ENCODE measurements around the gene FBXW2.

Gene FBXW2

DNA sequence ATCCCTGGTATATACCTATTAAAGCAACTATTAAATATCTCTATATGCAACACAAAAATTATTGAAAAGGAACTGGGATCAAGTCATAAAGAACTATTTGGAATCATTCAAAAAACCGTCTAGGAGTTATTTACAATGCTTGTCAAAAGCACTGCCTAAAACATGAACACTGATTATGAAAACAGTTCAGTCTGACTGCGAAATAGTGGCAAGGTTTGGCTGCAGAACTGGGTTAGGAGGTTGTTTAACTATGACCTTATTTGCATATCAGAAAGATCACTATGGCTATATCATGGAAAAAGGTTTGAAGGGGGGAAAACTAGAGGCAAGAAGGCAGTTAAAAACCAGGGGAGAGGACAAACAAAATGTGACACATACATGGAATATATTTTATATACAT is 12.0 kb downstream of the FBXW2 start:
- Histone ChIP-seq H3K36me3 (ENCODE audit: control insufficient read depth in 5 of 5, insufficient read depth in 5 of 5, low read length in 5 of 5) (peaks cover 20 to 31% (median 26%) of the 10 kb centered on the region in 5 donors), H3K4me3 (ENCODE audit: low read depth in 1 of 5, low read length in 5 of 5) (no peak overlapping the region), H3K27me3 (ENCODE audit: control insufficient read depth in 5 of 5, insufficient read depth in 4 of 5, low read length in 5 of 5) (no peaks in the 10 kb centered on the region), H3K9me3 (ENCODE audit: control insufficient read depth in 5 of 5, low read length in 5 of 5) (no peaks in the 10 kb centered on the region), H3K27ac (ENCODE audit: low read depth, low read length) (no peak overlapping the region), H3K4me1 (ENCODE audit: control insufficient read depth in 5 of 5, insufficient read depth in 5 of 5, low read length in 5 of 5) (peaks cover 0 to 22% (median 5%) of the 10 kb centered on the region in 5 donors), H3K9ac (ENCODE audit: low read length in 5 of 5) (no peak overlapping the region)

DNA sequence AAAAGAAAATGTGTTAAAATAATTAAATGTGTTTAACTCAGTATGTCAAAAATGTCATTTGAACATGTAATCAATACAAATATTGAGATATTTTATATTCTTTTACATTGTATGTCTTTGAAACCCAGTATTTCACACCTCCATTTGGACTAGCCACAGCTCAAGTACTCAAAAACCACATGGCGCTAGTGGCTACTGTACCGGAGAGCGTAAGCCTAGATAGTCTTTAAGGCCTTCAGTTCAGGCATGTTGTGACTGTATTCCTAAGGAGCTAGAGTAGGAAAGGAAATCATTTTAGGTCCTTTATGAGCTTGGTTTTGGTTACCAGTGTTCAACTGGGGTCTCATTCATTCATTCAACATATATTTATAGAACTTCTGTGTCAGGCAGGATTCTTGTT is 12.8 kb downstream of the FBXW2 start:
- H3K9me3 ChIP-seq (ENCODE audit: control insufficient read depth in 5 of 5, low read length in 5 of 5) = no peaks in the 10 kb centered on the region
- H3K4me1 ChIP-seq (ENCODE audit: control insufficient read depth in 5 of 5, insufficient read depth in 5 of 5, low read length in 5 of 5) = peaks cover 0 to 22% (median 5%) of the 10 kb centered on the region in 5 donors
- H3K4me3 ChIP-seq (ENCODE audit: low read depth in 1 of 5, low read length in 5 of 5) = no peak overlapping the region
- no peak overlapping the region for H3K27ac ChIP-seq (ENCODE audit: low read depth, low read length)
- H3K27me3 ChIP-seq (ENCODE audit: control insufficient read depth in 5 of 5, insufficient read depth in 4 of 5, low read length in 5 of 5) = no peaks in the 10 kb centered on the region
- peaks cover 21 to 35% (median 30%) of the 10 kb centered on the region in 5 donors for H3K36me3 ChIP-seq (ENCODE audit: control insufficient read depth in 5 of 5, insufficient read depth in 5 of 5, low read length in 5 of 5)
- no peak overlapping the region for H3K9ac ChIP-seq (ENCODE audit: low read length in 5 of 5)

GRCh38 chr9:120779227-120779626 is 14.0 kb downstream of the FBXW2 start:
- Histone ChIP-seq H3K4me1 (ENCODE audit: control insufficient read depth in 5 of 5, insufficient read depth in 5 of 5, low read length in 5 of 5) (peaks cover 0 to 21% (median 5%) of the 10 kb centered on the region in 5 donors), H3K27me3 (ENCODE audit: control insufficient read depth in 5 of 5, insufficient read depth in 4 of 5, low read length in 5 of 5) (no peaks in the 10 kb centered on the region), H3K27ac (ENCODE audit: low read depth, low read length) (no peak overlapping the region), H3K36me3 (ENCODE audit: control insufficient read depth in 5 of 5, insufficient read depth in 5 of 5, low read length in 5 of 5) (peaks cover 27 to 40% (median 34%) of the 10 kb centered on the region in 5 donors), H3K9ac (ENCODE audit: low read length in 5 of 5) (no peak overlapping the region), H3K4me3 (ENCODE audit: low read depth in 1 of 5, low read length in 5 of 5) (no peak overlapping the region), H3K9me3 (ENCODE audit: control insufficient read depth in 5 of 5, low read length in 5 of 5) (no peaks in the 10 kb centered on the region)

- Histone ChIP-seq H3K27ac (ENCODE audit: low read depth, low read length) (no peak overlapping the region), H3K27me3 (ENCODE audit: control insufficient read depth in 5 of 5, insufficient read depth in 4 of 5, low read length in 5 of 5) (no peaks in the 10 kb centered on the region), H3K36me3 (ENCODE audit: control insufficient read depth in 5 of 5, insufficient read depth in 5 of 5, low read length in 5 of 5) (peaks cover 27 to 42% (median 34%) of the 10 kb centered on the region in 5 donors), H3K9me3 (ENCODE audit: control insufficient read depth in 5 of 5, low read length in 5 of 5) (no peaks in the 10 kb centered on the region), H3K4me3 (ENCODE audit: low read depth in 1 of 5, low read length in 5 of 5) (no peak overlapping the region), H3K4me1 (ENCODE audit: control insufficient read depth in 5 of 5, insufficient read depth in 5 of 5, low read length in 5 of 5) (peaks cover 0 to 17% (median 5%) of the 10 kb centered on the region in 5 donors), H3K9ac (ENCODE audit: low read length in 5 of 5) (no peak overlapping the region)
These were observed 14.5 kb downstream of the FBXW2 start for GRCh38 chr9:120778758-120779157.

DNA sequence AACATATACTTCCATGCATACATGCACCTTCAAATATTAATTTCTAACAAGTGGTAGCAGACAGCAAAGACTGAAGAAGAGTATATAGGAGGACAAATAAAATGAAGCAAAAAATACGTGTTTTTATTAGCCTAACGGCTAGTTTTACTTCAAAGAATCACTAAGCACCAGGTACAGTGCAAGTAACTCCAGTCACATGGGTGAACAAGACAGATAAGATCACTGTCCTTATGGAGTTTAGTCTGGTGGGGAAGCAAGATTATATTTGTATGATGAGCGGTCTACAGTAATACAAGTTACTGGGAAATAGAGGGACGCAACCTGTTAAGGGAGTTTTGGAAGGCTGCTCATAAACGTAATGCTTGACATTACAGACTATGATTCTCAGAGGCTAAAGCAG is 16.0 kb downstream of the FBXW2 start:
- Histone ChIP-seq H3K27ac (ENCODE audit: low read depth, low read length) (no peak overlapping the region), H3K27me3 (ENCODE audit: control insufficient read depth in 5 of 5, insufficient read depth in 4 of 5, low read length in 5 of 5) (no peaks in the 10 kb centered on the region), H3K36me3 (ENCODE audit: control insufficient read depth in 5 of 5, insufficient read depth in 5 of 5, low read length in 5 of 5) (peaks cover 31 to 55% (median 37%) of the 10 kb centered on the region in 5 donors), H3K9me3 (ENCODE audit: control insufficient read depth in 5 of 5, low read length in 5 of 5) (no peaks in the 10 kb centered on the region), H3K9ac (ENCODE audit: low read length in 5 of 5) (no peak overlapping the region), H3K4me1 (ENCODE audit: control insufficient read depth in 5 of 5, insufficient read depth in 5 of 5, low read length in 5 of 5) (peaks cover 0 to 10% (median 2%) of the 10 kb centered on the region in 5 donors), H3K4me3 (ENCODE audit: low read depth in 1 of 5, low read length in 5 of 5) (no peak overlapping the region)

DNA sequence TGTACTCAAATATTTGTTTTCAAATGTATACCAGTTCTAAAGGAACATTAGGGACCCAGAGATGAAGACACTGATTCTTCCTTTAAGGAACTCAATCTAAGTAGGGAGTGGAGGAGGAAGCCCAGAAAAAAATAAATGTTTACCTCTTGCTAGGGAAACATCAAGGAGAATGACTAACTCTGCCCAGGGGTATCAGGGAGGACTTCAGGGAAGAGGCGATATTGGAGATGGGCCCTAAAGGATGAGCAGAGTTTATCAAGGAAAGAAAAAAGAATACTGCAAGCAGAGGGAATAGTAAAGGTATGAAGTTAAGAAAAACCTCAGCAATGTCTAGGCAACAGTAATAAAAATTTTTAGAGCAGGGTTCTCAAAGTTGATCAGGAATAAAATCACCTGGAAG is 16.4 kb downstream of the FBXW2 start:
- Histone ChIP-seq H3K4me3 (ENCODE audit: low read depth in 1 of 5, low read length in 5 of 5) (no peak overlapping the region), H3K4me1 (ENCODE audit: control insufficient read depth in 5 of 5, insufficient read depth in 5 of 5, low read length in 5 of 5) (peaks cover 0 to 10% (median 2%) of the 10 kb centered on the region in 5 donors), H3K36me3 (ENCODE audit: control insufficient read depth in 5 of 5, insufficient read depth in 5 of 5, low read length in 5 of 5) (peaks cover 31 to 55% (median 37%) of the 10 kb centered on the region in 5 donors), H3K27ac (ENCODE audit: low read depth, low read length) (no peak overlapping the region), H3K9me3 (ENCODE audit: control insufficient read depth in 5 of 5, low read length in 5 of 5) (no peaks in the 10 kb centered on the region), H3K27me3 (ENCODE audit: control insufficient read depth in 5 of 5, insufficient read depth in 4 of 5, low read length in 5 of 5) (no peaks in the 10 kb centered on the region), H3K9ac (ENCODE audit: low read length in 5 of 5) (no peak overlapping the region)

DNA sequence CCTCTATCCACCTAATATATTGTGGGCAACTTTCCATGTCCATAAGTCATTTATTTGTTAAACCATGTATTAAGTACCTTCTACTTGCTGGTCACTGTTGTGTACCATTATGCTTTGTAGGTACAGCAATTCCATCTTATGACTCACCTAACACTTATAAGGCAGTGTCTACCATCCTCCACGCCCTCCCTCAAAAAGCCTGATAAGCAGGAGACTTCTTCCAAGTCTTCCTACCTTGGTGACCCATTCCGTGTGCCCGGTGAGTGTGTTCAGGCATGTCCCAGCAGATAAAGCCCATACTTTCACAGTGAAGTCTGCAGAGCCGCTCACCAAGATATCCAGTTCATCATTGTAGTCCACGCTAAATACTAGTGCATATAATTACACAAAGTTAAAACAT is 17.4 kb downstream of the FBXW2 start:
- H3K4me1 ChIP-seq (ENCODE audit: control insufficient read depth in 5 of 5, insufficient read depth in 5 of 5, low read length in 5 of 5) = peaks cover 0 to 3% (median 0%) of the 10 kb centered on the region in 5 donors
- H3K27me3 ChIP-seq (ENCODE audit: control insufficient read depth in 5 of 5, insufficient read depth in 4 of 5, low read length in 5 of 5) = no peaks in the 10 kb centered on the region
- peaks cover 37 to 63% (median 43%) of the 10 kb centered on the region in 5 donors for H3K36me3 ChIP-seq (ENCODE audit: control insufficient read depth in 5 of 5, insufficient read depth in 5 of 5, low read length in 5 of 5)
- H3K9ac ChIP-seq (ENCODE audit: low read length in 5 of 5) = no peak overlapping the region
- H3K4me3 ChIP-seq (ENCODE audit: low read depth in 1 of 5, low read length in 5 of 5) = no peak overlapping the region
- H3K9me3 ChIP-seq (ENCODE audit: control insufficient read depth in 5 of 5, low read length in 5 of 5) = no peaks in the 10 kb centered on the region
- H3K27ac ChIP-seq (ENCODE audit: low read depth, low read length) = no peak overlapping the region

GRCh38 chr9:120774719-120775118 is 18.5 kb downstream of the FBXW2 start:
- H3K4me3 ChIP-seq (ENCODE audit: low read depth in 1 of 5, low read length in 5 of 5) = no peak overlapping the region
- peaks cover 44 to 67% (median 50%) of the 10 kb centered on the region in 5 donors for H3K36me3 ChIP-seq (ENCODE audit: control insufficient read depth in 5 of 5, insufficient read depth in 5 of 5, low read length in 5 of 5)
- no peaks in the 10 kb centered on the region for H3K27me3 ChIP-seq (ENCODE audit: control insufficient read depth in 5 of 5, insufficient read depth in 4 of 5, low read length in 5 of 5)

GRCh38 chr9:120773256-120773655 is 20.0 kb downstream of the FBXW2 start:
- H3K4me3 ChIP-seq (ENCODE audit: low read depth in 1 of 5, low read length in 5 of 5) = no peak overlapping the region

More at GRCh38 chr9:120774719-120775118, 18.5 kb downstream of the FBXW2 start:
- Histone ChIP-seq H3K27ac (ENCODE audit: low read depth, low read length) (no peak overlapping the region), H3K9ac (ENCODE audit: low read length in 5 of 5) (no peak overlapping the region), H3K9me3 (ENCODE audit: control insufficient read depth in 5 of 5, low read length in 5 of 5) (no peaks in the 10 kb centered on the region), H3K4me1 (ENCODE audit: control insufficient read depth in 5 of 5, insufficient read depth in 5 of 5, low read length in 5 of 5) (no peaks in the 10 kb centered on the region)

DNA sequence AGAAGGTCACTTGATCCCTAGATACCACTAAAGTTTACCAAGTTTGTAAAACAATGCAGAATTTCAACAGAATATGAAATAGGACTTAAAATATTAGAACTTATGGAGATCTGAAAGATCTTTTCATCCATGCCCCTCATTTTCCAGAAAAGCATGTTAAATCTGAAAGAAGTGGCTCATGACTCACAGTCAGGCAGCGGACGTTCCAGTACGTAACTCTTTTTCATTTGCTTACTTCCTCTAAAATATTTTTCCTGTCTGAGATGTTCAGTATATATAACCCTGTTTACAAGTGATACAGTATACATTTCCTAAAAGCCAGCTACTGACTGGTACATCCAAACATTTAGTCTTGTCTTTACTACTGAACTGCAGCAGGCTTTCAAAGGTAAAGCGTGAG is 22.3 kb downstream of the FBXW2 start:
- Histone ChIP-seq H3K36me3 (ENCODE audit: control insufficient read depth in 5 of 5, insufficient read depth in 5 of 5, low read length in 5 of 5) (peaks cover 53 to 83% (median 60%) of the 10 kb centered on the region in 5 donors), H3K9ac (ENCODE audit: low read length in 5 of 5) (no peak overlapping the region), H3K4me3 (ENCODE audit: low read depth in 1 of 5, low read length in 5 of 5) (no peak overlapping the region), H3K27ac (ENCODE audit: low read depth, low read length) (no peak overlapping the region), H3K9me3 (ENCODE audit: control insufficient read depth in 5 of 5, low read length in 5 of 5) (no peaks in the 10 kb centered on the region), H3K27me3 (ENCODE audit: control insufficient read depth in 5 of 5, insufficient read depth in 4 of 5, low read length in 5 of 5) (no peaks in the 10 kb centered on the region), H3K4me1 (ENCODE audit: control insufficient read depth in 5 of 5, insufficient read depth in 5 of 5, low read length in 5 of 5) (no peaks in the 10 kb centered on the region)

More at GRCh38 chr9:120773256-120773655, 20.0 kb downstream of the FBXW2 start:
- Histone ChIP-seq H3K9me3 (ENCODE audit: control insufficient read depth in 5 of 5, low read length in 5 of 5) (no peaks in the 10 kb centered on the region), H3K27me3 (ENCODE audit: control insufficient read depth in 5 of 5, insufficient read depth in 4 of 5, low read length in 5 of 5) (no peaks in the 10 kb centered on the region), H3K27ac (ENCODE audit: low read depth, low read length) (no peak overlapping the region), H3K4me1 (ENCODE audit: control insufficient read depth in 5 of 5, insufficient read depth in 5 of 5, low read length in 5 of 5) (no peaks in the 10 kb centered on the region), H3K36me3 (ENCODE audit: control insufficient read depth in 5 of 5, insufficient read depth in 5 of 5, low read length in 5 of 5) (peaks cover 49 to 80% (median 59%) of the 10 kb centered on the region in 5 donors), H3K9ac (ENCODE audit: low read length in 5 of 5) (no peak overlapping the region)

Measured in subcutaneous abdominal adipose tissue (tissue), 5 donors.